ENCODE measurements around the gene MRI1. TPM values are rescaled to one million over a fixed set of nuclear protein-coding genes. Genes with fewer than 3 reads are reported as not detected.

The MRI1 gene
- total RNA-seq, 2 experiments from 2014 or later, result 37.1 to 40.8 TPM

- DNase-seq (no peak), ATAC-seq (no peak)
- ChIA-PET POLR2A (interaction anchor here (0.6 to 0.9 kb wide), 3 partner anchors 19 to 166 kb away, joined by 3 to 5 read pairs (median 5); no protein-coding TSS in a partner anchor), CTCF (no interaction called here)
- Mint-ChIP-seq H3K9me3 (no peaks in the 10 kb centered on the region), H3K27me3 (no peaks in the 10 kb centered on the region), H3K4me3 (no peak overlapping the region), H3K27ac (no peak overlapping the region), H3K4me1 (ENCODE audit: low read depth) (no peaks in the 10 kb centered on the region), H3K36me3 (ENCODE audit: low read depth) (peaks cover 5% of the 10 kb centered on the region)
- TF ChIP-seq CTCF (IDR thresholded peaks at IDR 0.05), result no peak
- intact Hi-C loops (cut with micrococcal nuclease), result no loop called here
Observed at GRCh38 chr19:13814550-13814949, 50.2 kb downstream of the MRI1 start.

- Mint-ChIP-seq H3K27me3 (no peaks in the 10 kb centered on the region), H3K4me3 (no peak overlapping the region), H3K4me1 (ENCODE audit: low read depth) (no peaks in the 10 kb centered on the region), H3K27ac (no peak overlapping the region), H3K9me3 (no peaks in the 10 kb centered on the region), H3K36me3 (ENCODE audit: low read depth) (peaks cover 5% of the 10 kb centered on the region)
- intact Hi-C loops (cut with micrococcal nuclease), result no loop called here
- ATAC-seq (peak; percentile 68), DNase-seq (peak; percentile 30)
- TF ChIP-seq CTCF (IDR thresholded peaks at IDR 0.05), result no peak
- CTCF ChIA-PET, result no interaction called here
- POLR2A ChIA-PET, result interaction anchor here (1.0 kb wide), 1 partner anchor 22 kb away, joined by 5 read pairs; the partner anchor contains the start of gene ZSWIM4
Observed at GRCh38 chr19:13817018-13817614, 52.8 kb downstream of the MRI1 start.

GRCh38 chr19:13817615-13818371 is 53.5 kb downstream of the MRI1 start:
- H3K9me3 Mint-ChIP-seq, result no peaks in the 10 kb centered on the region
- H3K4me1 Mint-ChIP-seq (ENCODE audit: low read depth), result no peaks in the 10 kb centered on the region
- CTCF ChIA-PET, result no interaction called here
- peak; percentile 63 for ATAC-seq
- no peaks in the 10 kb centered on the region for H3K27me3 Mint-ChIP-seq
- no peak overlapping the region for H3K27ac Mint-ChIP-seq
- TF ChIP-seq CTCF (IDR thresholded peaks at IDR 0.05), result no peak
- peaks cover 5% of the 10 kb centered on the region for H3K36me3 Mint-ChIP-seq (ENCODE audit: low read depth)
- POLR2A ChIA-PET, result interaction anchor here (1.0 kb wide), 1 partner anchor 23 kb away, joined by 5 read pairs; the partner anchor contains the start of gene ZSWIM4
- H3K4me3 Mint-ChIP-seq, result no peak overlapping the region
- peak; percentile 45 for DNase-seq
- intact Hi-C loops (cut with micrococcal nuclease), result no loop called here

- no peak for TF ChIP-seq CTCF (IDR thresholded peaks at IDR 0.05)
- ATAC-seq (no peak), DNase-seq (no peak)
- Mint-ChIP-seq H3K27ac (no peak overlapping the region), H3K4me3 (no peak overlapping the region), H3K27me3 (no peaks in the 10 kb centered on the region), H3K9me3 (no peaks in the 10 kb centered on the region), H3K4me1 (ENCODE audit: low read depth) (no peaks in the 10 kb centered on the region), H3K36me3 (ENCODE audit: low read depth) (peaks cover 5% of the 10 kb centered on the region)
- ChIA-PET CTCF (no interaction called here), POLR2A (interaction anchor here (0.8 kb wide), 1 partner anchor 22 kb away, joined by 3 read pairs; no protein-coding TSS in a partner anchor)
- intact Hi-C loops (cut with micrococcal nuclease), result no loop called here
Observed at GRCh38 chr19:13819238-13819637, 54.9 kb downstream of the MRI1 start.

GRCh38 chr19:13821292-13821691 is 57.0 kb downstream of the MRI1 start:
- H3K27me3 Mint-ChIP-seq, result no peaks in the 10 kb centered on the region
- intact Hi-C loops (cut with micrococcal nuclease), result no loop called here
- ChIA-PET CTCF (interaction anchor here (0.7 to 0.8 kb wide), 2 partner anchors 13 to 33 kb away, joined by 3 to 4 read pairs; no protein-coding TSS in a partner anchor), POLR2A (interaction anchor here (1.0 kb wide), 1 partner anchor 15 kb away, joined by 3 read pairs; no protein-coding TSS in a partner anchor)
- no peaks in the 10 kb centered on the region for H3K9me3 Mint-ChIP-seq
- peaks cover 11% of the 10 kb centered on the region for H3K36me3 Mint-ChIP-seq (ENCODE audit: low read depth)
- DNase-seq (no peak), ATAC-seq (no peak)
- no peak for TF ChIP-seq CTCF (IDR thresholded peaks at IDR 0.05)
- no peak overlapping the region for H3K27ac Mint-ChIP-seq
- peaks cover 2% of the 10 kb centered on the region for H3K4me1 Mint-ChIP-seq (ENCODE audit: low read depth)
- no peak overlapping the region for H3K4me3 Mint-ChIP-seq
